ENCODE data around the gene MAST4.

DNA sequence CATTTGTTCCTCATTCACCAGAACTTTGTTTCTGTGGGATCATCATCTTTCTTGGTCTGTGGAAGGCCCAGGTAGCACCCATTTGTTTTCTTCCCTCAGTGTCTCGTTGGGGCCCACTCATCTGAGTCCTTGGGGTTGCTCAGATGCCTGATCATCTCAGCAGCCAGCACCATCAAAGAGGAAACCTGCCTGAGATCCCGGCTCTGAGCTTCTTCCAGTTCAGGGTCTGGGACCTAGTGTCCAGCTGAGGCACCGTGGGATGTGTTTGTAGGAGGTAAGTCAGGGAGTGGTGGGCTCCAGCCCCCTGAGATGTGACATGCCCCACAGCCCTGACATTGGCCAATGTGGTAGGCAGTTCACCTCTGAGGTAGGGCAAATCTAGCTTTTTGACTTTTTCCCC lies 609.8 kb downstream of the MAST4 start:
- TF ChIP-seq, protein P1, sequence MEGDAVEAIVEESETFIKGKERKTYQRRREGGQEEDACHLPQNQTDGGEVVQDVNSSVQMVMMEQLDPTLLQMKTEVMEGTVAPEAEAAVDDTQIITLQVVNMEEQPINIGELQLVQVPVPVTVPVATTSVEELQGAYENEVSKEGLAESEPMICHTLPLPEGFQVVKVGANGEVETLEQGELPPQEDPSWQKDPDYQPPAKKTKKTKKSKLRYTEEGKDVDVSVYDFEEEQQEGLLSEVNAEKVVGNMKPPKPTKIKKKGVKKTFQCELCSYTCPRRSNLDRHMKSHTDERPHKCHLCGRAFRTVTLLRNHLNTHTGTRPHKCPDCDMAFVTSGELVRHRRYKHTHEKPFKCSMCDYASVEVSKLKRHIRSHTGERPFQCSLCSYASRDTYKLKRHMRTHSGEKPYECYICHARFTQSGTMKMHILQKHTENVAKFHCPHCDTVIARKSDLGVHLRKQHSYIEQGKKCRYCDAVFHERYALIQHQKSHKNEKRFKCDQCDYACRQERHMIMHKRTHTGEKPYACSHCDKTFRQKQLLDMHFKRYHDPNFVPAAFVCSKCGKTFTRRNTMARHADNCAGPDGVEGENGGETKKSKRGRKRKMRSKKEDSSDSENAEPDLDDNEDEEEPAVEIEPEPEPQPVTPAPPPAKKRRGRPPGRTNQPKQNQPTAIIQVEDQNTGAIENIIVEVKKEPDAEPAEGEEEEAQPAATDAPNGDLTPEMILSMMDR (IDR thresholded peaks at IDR 0.05; ENCODE audit: low read length) = no peak
- TF ChIP-seq EZH2 (optimal IDR thresholded peaks at IDR 0.05; ENCODE audit: low read depth, low read length) (no peak), EZH2phosphoT487 (IDR thresholded peaks at IDR 0.05; ENCODE audit: low read length) (no peak)

Measured in MM.1S (cell line).